K562 (cell line): ENCODE measurements around the gene ACSS1. TPM values are rescaled to one million over a fixed set of nuclear protein-coding genes. Genes with fewer than 3 reads are reported as not detected.

Experiments
- ATAC-seq: fragments of 200-7000 bp; cut with Tn5 transposase; 3 replicates; pipeline ENCODE4 v1.9.1; 2020; ENCODE audit warnings: moderate library complexity
- BruUV-seq: library from RNA; stranded (reverse); fragments of 400-500 nt; replicated peaks from 2 replicates; lab custom pipeline; 2021; lab: Mats Ljungman, UMichigan
- CTCF ChIA-PET: fragments of 300-600 bp; formaldehyde crosslinking; extraction: SDS; loops from one replicate; lab custom pipeline; 2021; ENCODE audit warnings: low intra/inter-chr PET ratio; lab: Yijun Ruan, JAX
- POLR2A ChIA-PET: fragments of 300-600, 350-650 bp; sonication (Branson Sonifier 250); formaldehyde crosslinking; extraction: SDS; loops from one replicate; lab custom pipeline; 2021; ENCODE audit warnings: antibody characterized with exemption, inconsistent platforms; lab: Yijun Ruan, JAX
- DNase-seq, 4 experiments: peaks; one replicate each; pipeline versions ENCODE4 v3.0.0 to v3.0.0-alpha.2; 2011 to 2018; ENCODE audit warnings: low spot score in 3 of 4, mixed read lengths in 3 of 4; ENCODE audit errors: extremely low read depth in 1 of 4
- FAIRE-seq: peaks from 2 replicates; lab custom pipeline; 2011; peaks lifted over from hg19 to GRCh38; lab: Jason Lieb, UNC
- H2AFZ ChIP-seq: 2 replicates; pipeline ENCODE4 v1.6.0; 2011; ENCODE audit warnings: low read depth, low read length, control low read depth, inconsistent platforms
- H3K27ac ChIP-seq: fragments of 200-600 bp; 3 replicates; pipeline ENCODE4 v1.8.0; 2011; ENCODE audit warnings: low read depth, mild to moderate bottlenecking, control low read depth, inconsistent platforms, low read length, moderate library complexity, mixed read lengths; ENCODE audit errors: extremely low read depth
- H3K27me3 ChIP-seq, 2 experiments: fragments of 300-600 bp in 1 of 2; 2 replicates in 1 of 2; 3 replicates in 1 of 2; pipeline versions ENCODE4 v1.6.0 to v1.8.0; 2011; ENCODE audit warnings: inconsistent platforms in 2 of 2, low read length in 2 of 2, mild to moderate bottlenecking in 1 of 2, mixed read lengths in 1 of 2, moderate library complexity in 1 of 2; ENCODE audit not compliant: control insufficient read depth in 2 of 2, insufficient read depth in 2 of 2
- H3K36me3 ChIP-seq: fragments of 300-600 bp; 3 replicates; pipeline ENCODE4 v1.8.0; 2011; ENCODE audit warnings: mild to moderate bottlenecking, low read length, inconsistent platforms; ENCODE audit not compliant: control insufficient read depth, insufficient read depth
- H3K4me1 ChIP-seq, 2 experiments: fragments of 200-600 bp in 1 of 2; replicated peaks in 1 of 2; 2 replicates in 1 of 2; 3 replicates in 1 of 2; pipeline versions ENCODE4 v1.5.1 to v1.8.0; 2011; ENCODE audit warnings: inconsistent platforms in 2 of 2, low read length in 2 of 2, mild to moderate bottlenecking in 1 of 2, mixed read lengths in 1 of 2, moderate library complexity in 1 of 2; ENCODE audit not compliant: control insufficient read depth in 2 of 2, insufficient read depth in 2 of 2
- H3K4me2 ChIP-seq: 2 replicates; pipeline ENCODE4 v1.6.1; 2011; ENCODE audit warnings: low read length, control low read depth, inconsistent platforms, mixed read lengths; ENCODE audit not compliant: insufficient read depth
- H3K4me3 ChIP-seq: fragments of 200-600 bp; sonication (generic), shearing (Covaris generic); 2 replicates; pipeline ENCODE4 v1.5.1; 2016; ENCODE audit warnings: control low read depth, inconsistent platforms
- H3K79me2 ChIP-seq: fragments of 200-600 bp; 3 replicates; pipeline ENCODE4 v1.8.0; 2011; ENCODE audit warnings: low read length, inconsistent platforms; ENCODE audit not compliant: control insufficient read depth, insufficient read depth
- H3K9ac ChIP-seq, 2 experiments: 2 replicates each; pipeline versions ENCODE4 v1.6.0 to v1.6.1; 2011; ENCODE audit warnings: low read depth in 2 of 2, low read length in 2 of 2, control low read depth in 1 of 2, inconsistent platforms in 1 of 2, mild to moderate bottlenecking in 1 of 2, mixed read lengths in 1 of 2; ENCODE audit not compliant: insufficient read depth in 1 of 2
- H3K9me1 ChIP-seq: one replicate; pipeline ENCODE4 v1.6.0; 2011; ENCODE audit warnings: inconsistent platforms, mild to moderate bottlenecking, low read length, moderate library complexity; ENCODE audit not compliant: control insufficient read depth, insufficient read depth
- H3K9me3 ChIP-seq: replicated peaks from 2 replicates; pipeline ENCODE4 v1.5.1; 2011; ENCODE audit warnings: low read depth, low read length, inconsistent platforms; ENCODE audit not compliant: control insufficient read depth, insufficient read depth
- H4K20me1 ChIP-seq: replicated peaks from 2 replicates; pipeline ENCODE4 v1.6.1; 2011; ENCODE audit warnings: low read length, inconsistent platforms, mixed read lengths; ENCODE audit not compliant: control insufficient read depth, insufficient read depth
- BRD4 ChIP-seq: fragments of 200-600 bp; sonication (generic); IDR thresholded peaks from 2 replicates; pipeline ENCODE4 v1.6.1; 2017; ENCODE audit warnings: inconsistent platforms
- HES1 ChIP-seq: fragments of 450-650 bp; IDR thresholded peaks from 2 replicates; pipeline ENCODE4 v1.6.1; 2016; ENCODE audit warnings: low read depth, mild to moderate bottlenecking, moderate library complexity
- HNRNPH1 ChIP-seq: fragments of 200-400 bp; formaldehyde crosslinking; optimal IDR thresholded peaks from 2 replicates; pipeline ENCODE3; 2017; ENCODE audit warnings: low read depth, mild to moderate bottlenecking, low read length, moderate library complexity
- HSF4 ChIP-seq: fragments of 250-450 bp; sonication (Bioruptor Pico); IDR thresholded peaks from 2 replicates; pipeline ENCODE4 v2.1.2; 2022; ENCODE audit warnings: mild to moderate bottlenecking, moderate library complexity, borderline replicate concordance
- MYC ChIP-seq, 2 experiments: fragments of 250-450 bp in 1 of 2; sonication (Bioruptor Pico) in 1 of 2; IDR thresholded peaks; 2 replicates each; pipeline versions ENCODE4 v1.5.1 to v1.6.1; 2012 to 2021; ENCODE audit warnings: low read depth in 2 of 2, borderline replicate concordance in 1 of 2, improper control_type of control experiment in 1 of 2, low read length in 1 of 2, mild to moderate bottlenecking in 1 of 2, moderate library complexity in 1 of 2
- POLR2AphosphoS5 ChIP-seq: IDR thresholded peaks from 2 replicates; pipeline ENCODE4 v1.6.1; 2011; ENCODE audit warnings: mild to moderate bottlenecking, low read depth, low read length, moderate library complexity; ENCODE audit not compliant: control insufficient read depth, insufficient read depth
- SMARCA4 ChIP-seq: fragments of 450-650 bp; IDR thresholded peaks from 2 replicates; pipeline ENCODE4 v1.6.1; 2016
- SNRNP70 ChIP-seq: fragments of 200-400 bp; formaldehyde crosslinking; optimal IDR thresholded peaks from 2 replicates; pipeline ENCODE3; 2017; ENCODE audit warnings: low read depth, low read length
- TEAD4 ChIP-seq, 2 experiments: sonication (generic) in 1 of 2; formaldehyde crosslinking in 1 of 2; IDR thresholded peaks; 2 replicates each; pipeline versions ENCODE4 v1.6.1 to v1.8.0; 2012 to 2022; ENCODE audit warnings: borderline replicate concordance in 1 of 2, inconsistent platforms in 1 of 2, low read length in 1 of 2, mild to moderate bottlenecking in 1 of 2, missing genetic modification reagents in 1 of 2
- VEZF1 ChIP-seq: fragments of 200-800 bp; sonication (Bioruptor generic); IDR thresholded peaks from 2 replicates; pipeline ENCODE4 v1.6.1; 2017; ENCODE audit warnings: missing genetic modification characterization, missing compliant biosample characterization
- ZFP36 ChIP-seq: fragments of 150-350 bp; IDR thresholded peaks from 2 replicates; pipeline ENCODE4 v1.6.1; 2018; ENCODE audit warnings: low read length, low read depth; ENCODE audit not compliant: partially characterized antibody
- ZFX ChIP-seq: sonication (generic); formaldehyde crosslinking; IDR thresholded peaks from 2 replicates; pipeline ENCODE4 v1.8.0; 2022; ENCODE audit warnings: mild to moderate bottlenecking, missing genetic modification reagents, moderate library complexity
- ZKSCAN8 ChIP-seq: fragments of 200-800 bp; sonication (Bioruptor generic); IDR thresholded peaks from 2 replicates; pipeline ENCODE4 v1.6.1; 2016; ENCODE audit warnings: missing genetic modification characterization, missing compliant biosample characterization
- ZNF12 ChIP-seq: sonication (generic); formaldehyde crosslinking; IDR thresholded peaks from 2 replicates; pipeline ENCODE4 v1.4.0; 2020; ENCODE audit warnings: mild to moderate bottlenecking, missing genetic modification reagents
- ZNF124 ChIP-seq: sonication (generic); formaldehyde crosslinking; IDR thresholded peaks from 2 replicates; pipeline ENCODE4 v1.8.1; 2022; ENCODE audit warnings: missing genetic modification reagents
- ZNF551 ChIP-seq: fragments of 250-450 bp; sonication (Bioruptor Pico); IDR thresholded peaks from 2 replicates; pipeline ENCODE4 v1.5.0; 2021; ENCODE audit warnings: mild to moderate bottlenecking, moderate library complexity
- WGBS: fragments of 100-300 bp; shearing (Covaris generic); methylation state at CpG from one replicate; pipeline ENCODE4 v1.1.6; 2016; ENCODE audit warnings: low coverage, mixed read lengths; ENCODE audit not compliant: insufficient coverage; ENCODE audit errors: missing lambda C conversion rate; 5-methylcytosine and 5-hydroxymethylcytosine counted together
- in situ Hi-C: fragments of 300-500 bp; cut with MboI; formaldehyde crosslinking; loops from 4 replicates; pipeline ENCODE4 v1.15.0; 2018; ENCODE audit warnings: inconsistent platforms, mixed read lengths
- intact Hi-C: fragments of 100-400 bp; cut with micrococcal nuclease; formaldehyde crosslinking; loops from 2 replicates; pipeline ENCODE4 v1.14.2; 2022
- polyA plus RNA-seq, 8 experiments: library from polyadenylated mRNA; depleted of rRNA in 4 of 8; stranded (reverse) in 5 of 8; unstranded in 3 of 8; fragments of >200 nt; fragmentation: Nextera tagmentation in 2 of 8; fragmentation: Illumina TruSeq in 1 of 8; extraction: Ambion mirVana in 2 of 8; extraction: Trizol in 1 of 8; gene quantifications; 2 replicates each; pipeline versions ENCODE4 v1.2.1 to v1.2.3, GENCODE V29; 2011 to 2014; ENCODE audit warnings: inconsistent platforms in 1 of 8, missing spikeins in 1 of 8
- total RNA-seq, 7 experiments: library from RNA; depleted of rRNA in 6 of 7; stranded (reverse); fragments of >200 nt in 6 of 7; fragmentation: Illumina TruSeq in 2 of 7; extraction: Trizol in 2 of 7; gene quantifications; 2 replicates each; pipeline versions ENCODE4 v1.2.1 to v1.2.3, GENCODE V29; 2011 to 2021; ENCODE audit warnings: low replicate concordance in 1 of 7
- TF ChIP-seq, protein P1 (sequence below): fragments of 450-650 bp; IDR thresholded peaks from 2 replicates; pipeline ENCODE4 v1.6.1; 2017; ENCODE audit warnings: antibody characterized with exemption

ACSS1 gene
- total and polyA plus RNA-seq, 9 of the 15 experiments (the other 6 are each of a cell fraction or from before 2014, with no cell fraction given), result 0.07 to 2.1 (median 0.27) TPM; not detected in 3

- H3K4me1 ChIP-seq, result no peaks in the 10 kb centered on the region
- FAIRE-seq (no peak), ATAC-seq (no peak), DNase-seq (no peak)
- H4K20me1 ChIP-seq, result no peaks in the 10 kb centered on the region
- BruUV-seq, result no TSS peak
- no peak overlapping the region for H3K4me2 ChIP-seq
- H3K9me1 ChIP-seq, result no peaks in the 10 kb centered on the region
- H3K9ac ChIP-seq, result no peak overlapping the region
- peaks cover 38% of the 10 kb centered on the region; the same call in 2 of the 3 replicates for H3K36me3 ChIP-seq
- CTCF ChIA-PET, result no interaction called here
- no peak overlapping the region for H2AFZ ChIP-seq
- intact Hi-C loops (no loop called here), in situ Hi-C loops (no loop called here)
- H3K27me3 ChIP-seq, result no peaks in the 10 kb centered on the region
- no peaks in the 10 kb centered on the region for H3K9me3 ChIP-seq
- POLR2A ChIA-PET, result interaction anchor here (0.7 kb wide), 1 partner anchor 197 kb away, joined by 5 read pairs; no protein-coding TSS in a partner anchor
- H3K4me3 ChIP-seq, result no peak overlapping the region
- peaks cover 3% of the 10 kb centered on the region; the same call in 1 of the 3 replicates for H3K79me2 ChIP-seq
- 88% methylated on average over 8 of the region's 15 CpGs for WGBS
- H3K27ac ChIP-seq, result no peak overlapping the region
- TF ChIP-seq ZFX (CRISPR knock-in tag) (no peak), SMARCA4 (no peak), ZKSCAN8 (no peak), ZNF551 (CRISPR knock-in tag) (no peak), BRD4 (no peak), HNRNPH1 (no peak), MYC (IDR thresholded peaks at IDR 0.05; ENCODE audit: low read depth, low read length) (no peak), MYC (CRISPR knock-in tag; IDR thresholded peaks at IDR 0.05; ENCODE audit: borderline replicate concordance, low read depth) (no peak), TEAD4 (IDR thresholded peaks at IDR 0.05; ENCODE audit: low read length) (no peak), TEAD4 (CRISPR knock-in tag; IDR thresholded peaks at IDR 0.05; ENCODE audit: borderline replicate concordance) (no peak), ZFP36 (no peak), HES1 (no peak), VEZF1 (CRISPR knock-in tag) (no peak), ZNF124 (CRISPR knock-in tag) (no peak), ZNF12 (no peak), SNRNP70 (no peak), HSF4 (CRISPR knock-in tag) (no peak), POLR2AphosphoS5 (no peak)
- TF ChIP-seq, protein P1, sequence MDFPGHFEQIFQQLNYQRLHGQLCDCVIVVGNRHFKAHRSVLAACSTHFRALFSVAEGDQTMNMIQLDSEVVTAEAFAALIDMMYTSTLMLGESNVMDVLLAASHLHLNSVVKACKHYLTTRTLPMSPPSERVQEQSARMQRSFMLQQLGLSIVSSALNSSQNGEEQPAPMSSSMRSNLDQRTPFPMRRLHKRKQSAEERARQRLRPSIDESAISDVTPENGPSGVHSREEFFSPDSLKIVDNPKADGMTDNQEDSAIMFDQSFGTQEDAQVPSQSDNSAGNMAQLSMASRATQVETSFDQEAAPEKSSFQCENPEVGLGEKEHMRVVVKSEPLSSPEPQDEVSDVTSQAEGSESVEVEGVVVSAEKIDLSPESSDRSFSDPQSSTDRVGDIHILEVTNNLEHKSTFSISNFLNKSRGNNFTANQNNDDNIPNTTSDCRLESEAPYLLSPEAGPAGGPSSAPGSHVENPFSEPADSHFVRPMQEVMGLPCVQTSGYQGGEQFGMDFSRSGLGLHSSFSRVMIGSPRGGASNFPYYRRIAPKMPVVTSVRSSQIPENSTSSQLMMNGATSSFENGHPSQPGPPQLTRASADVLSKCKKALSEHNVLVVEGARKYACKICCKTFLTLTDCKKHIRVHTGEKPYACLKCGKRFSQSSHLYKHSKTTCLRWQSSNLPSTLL, result no peak
Measured at GRCh38 chr20:24979036-24979960, 78.6 kb downstream of the ACSS1 start.
